ENCODE measurements around the gene APBA2.

The APBA2 gene

GRCh38 chr15:28890711-28891495 lies 5.1 kb downstream of the APBA2 start:
- DNase-seq (ENCODE audit: extremely low read depth, low read depth): no peak
- TF ChIP-seq, protein P1, sequence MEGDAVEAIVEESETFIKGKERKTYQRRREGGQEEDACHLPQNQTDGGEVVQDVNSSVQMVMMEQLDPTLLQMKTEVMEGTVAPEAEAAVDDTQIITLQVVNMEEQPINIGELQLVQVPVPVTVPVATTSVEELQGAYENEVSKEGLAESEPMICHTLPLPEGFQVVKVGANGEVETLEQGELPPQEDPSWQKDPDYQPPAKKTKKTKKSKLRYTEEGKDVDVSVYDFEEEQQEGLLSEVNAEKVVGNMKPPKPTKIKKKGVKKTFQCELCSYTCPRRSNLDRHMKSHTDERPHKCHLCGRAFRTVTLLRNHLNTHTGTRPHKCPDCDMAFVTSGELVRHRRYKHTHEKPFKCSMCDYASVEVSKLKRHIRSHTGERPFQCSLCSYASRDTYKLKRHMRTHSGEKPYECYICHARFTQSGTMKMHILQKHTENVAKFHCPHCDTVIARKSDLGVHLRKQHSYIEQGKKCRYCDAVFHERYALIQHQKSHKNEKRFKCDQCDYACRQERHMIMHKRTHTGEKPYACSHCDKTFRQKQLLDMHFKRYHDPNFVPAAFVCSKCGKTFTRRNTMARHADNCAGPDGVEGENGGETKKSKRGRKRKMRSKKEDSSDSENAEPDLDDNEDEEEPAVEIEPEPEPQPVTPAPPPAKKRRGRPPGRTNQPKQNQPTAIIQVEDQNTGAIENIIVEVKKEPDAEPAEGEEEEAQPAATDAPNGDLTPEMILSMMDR (IDR thresholded peaks at IDR 0.05; ENCODE audit: low read depth, low read length): no peak

- DNase-seq (ENCODE audit: extremely low read depth, low read depth): no peak
- TF ChIP-seq, protein P1 (IDR thresholded peaks at IDR 0.05; ENCODE audit: low read depth, low read length): no peak
Observed at GRCh38 chr15:28891588-28891987, 5.8 kb downstream of the APBA2 start.

- no peak for DNase-seq (ENCODE audit: extremely low read depth, low read depth)
- TF ChIP-seq, protein P1 (IDR thresholded peaks at IDR 0.05; ENCODE audit: low read depth, low read length): no peak
Observed at GRCh38 chr15:28892789-28893610, 7.2 kb downstream of the APBA2 start.

DNA sequence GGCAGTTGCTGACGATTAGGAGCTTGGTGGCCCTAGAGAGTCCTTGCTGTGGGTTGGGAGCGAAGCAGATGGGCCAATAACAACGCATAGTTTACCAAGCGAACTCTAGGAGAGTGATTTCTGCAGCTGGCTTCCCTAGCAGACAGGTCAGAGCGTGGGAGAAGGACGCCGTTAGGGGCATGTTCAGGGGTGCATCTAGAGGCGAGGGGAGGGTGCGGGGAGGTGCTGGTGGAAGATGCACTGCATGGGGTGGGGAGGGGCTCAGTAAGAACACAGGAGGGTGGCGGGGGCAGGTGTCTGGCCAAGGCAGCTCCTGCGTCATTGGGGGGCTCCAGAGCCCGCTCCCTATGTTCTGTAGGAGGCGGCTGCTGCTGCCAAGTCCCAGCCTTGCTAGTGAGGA lies 8.9 kb downstream of the APBA2 start:
- TF ChIP-seq, protein P1 (IDR thresholded peaks at IDR 0.05; ENCODE audit: low read depth, low read length): no peak
- no peak for DNase-seq (ENCODE audit: extremely low read depth, low read depth)

- no peak for DNase-seq (ENCODE audit: extremely low read depth, low read depth)
- TF ChIP-seq, protein P1 (IDR thresholded peaks at IDR 0.05; ENCODE audit: low read depth, low read length): no peak
Observed at GRCh38 chr15:28895146-28895545, 9.4 kb downstream of the APBA2 start.

- TF ChIP-seq, protein P1 (IDR thresholded peaks at IDR 0.05; ENCODE audit: low read depth, low read length): no peak
- DNase-seq (ENCODE audit: extremely low read depth, low read depth): no peak
Observed at GRCh38 chr15:28895566-28895965, 9.8 kb downstream of the APBA2 start.

DNA sequence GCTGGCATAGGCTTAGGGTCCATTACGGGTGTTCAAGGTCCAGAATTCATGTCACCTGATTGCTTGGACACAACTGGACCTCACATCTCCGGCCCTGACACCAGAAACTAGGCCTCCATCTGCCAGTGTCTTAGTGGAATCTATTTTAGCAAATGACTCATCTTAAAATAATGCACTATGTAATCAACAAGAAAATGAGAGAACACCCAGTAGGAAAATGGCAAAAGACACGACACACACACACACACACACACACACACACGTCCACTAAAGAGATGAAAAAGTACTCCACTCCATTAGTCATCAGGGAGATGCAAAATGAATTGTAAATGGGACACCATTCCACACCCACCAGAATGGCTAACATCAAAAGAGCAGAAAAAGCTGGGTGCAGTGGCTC lies 11.2 kb downstream of the APBA2 start:
- DNase-seq (ENCODE audit: extremely low read depth, low read depth): peak; percentile 45

More for the DNA sequence above, 11.2 kb downstream of the APBA2 start:
- TF ChIP-seq, protein P1 (IDR thresholded peaks at IDR 0.05; ENCODE audit: low read depth, low read length): no peak

Data from AG09319 (cell line).